T47D (cell line): Measurements from ENCODE around the gene GAD2.

ENCODE experiments used
- DNase-seq, 2 experiments: peaks; one replicate each; pipeline versions ENCODE4 v3.0.0 to v3.0.0-alpha.2; 2011 to 2012; ENCODE audit warnings: low read depth in 1 of 2, low spot score in 1 of 2
- JUND ChIP-seq: IDR thresholded peaks from 2 replicates; pipeline ENCODE4 v1.6.1; 2012; ENCODE audit warnings: low read depth
- in situ Hi-C: cut with HindIII; loops from 2 replicates; pipeline ENCODE4 v1.10.0; 2016; ENCODE audit warnings: low sequenced_read_pairs, low pct_unique_long_range_greater_than_20kb

Gene GAD2

GRCh38 chr10:26214004-26214403, 2.6 kb upstream of the GAD2 start:
- TF ChIP-seq JUND: no peak
- no peak for DNase-seq
- in situ Hi-C loops: no loop called here

- DNase-seq: no peak
- no peak for TF ChIP-seq JUND
- in situ Hi-C loops: no loop called here
Observed at GRCh38 chr10:26214551-26215395, 1.8 kb upstream of the GAD2 start.

- no peak for TF ChIP-seq JUND
- no peak for DNase-seq
- in situ Hi-C loops: no loop called here
Observed at GRCh38 chr10:26215396-26215934, 1.1 kb upstream of the GAD2 start.

- no peak for TF ChIP-seq JUND
- in situ Hi-C loops: no loop called here
- DNase-seq: peak in 1 of 2 experiments; percentile 31
Observed at GRCh38 chr10:26215935-26216584, 514 bp upstream of the GAD2 start.

- no peak for DNase-seq
- no peak for TF ChIP-seq JUND
- in situ Hi-C loops: no loop called here
Observed at GRCh38 chr10:26217396-26218086, 967 bp downstream of the GAD2 start.

GRCh38 chr10:26219676-26220075, 3.1 kb downstream of the GAD2 start:
- DNase-seq: no peak
- in situ Hi-C loops: no loop called here
- TF ChIP-seq JUND: no peak

GRCh38 chr10:26220901-26221300, 4.3 kb downstream of the GAD2 start:
- in situ Hi-C loops: no loop called here

GRCh38 chr10:26221541-26221940, 5.0 kb downstream of the GAD2 start:
- DNase-seq: no peak
- in situ Hi-C loops: no loop called here
- no peak for TF ChIP-seq JUND

More at GRCh38 chr10:26220901-26221300, 4.3 kb downstream of the GAD2 start:
- DNase-seq: no peak
- TF ChIP-seq JUND: no peak

GRCh38 chr10:26222563-26222962, 6.0 kb downstream of the GAD2 start:
- in situ Hi-C loops: no loop called here
- TF ChIP-seq JUND: no peak
- DNase-seq: no peak

GRCh38 chr10:26225322-26225721, 8.7 kb downstream of the GAD2 start:
- in situ Hi-C loops: no loop called here
- DNase-seq: no peak
- no peak for TF ChIP-seq JUND

- TF ChIP-seq JUND: no peak
- DNase-seq: no peak
- in situ Hi-C loops: no loop called here
Observed at GRCh38 chr10:26227786-26228185, 11.2 kb downstream of the GAD2 start.

- in situ Hi-C loops: no loop called here
- DNase-seq: no peak
- TF ChIP-seq JUND: no peak
Observed at GRCh38 chr10:26232174-26232573, 15.6 kb downstream of the GAD2 start.

GRCh38 chr10:26235761-26236160, 19.2 kb downstream of the GAD2 start:
- TF ChIP-seq JUND: no peak
- DNase-seq: no peak
- in situ Hi-C loops: no loop called here
